Measurements from ENCODE around the gene PASD1.

The PASD1 gene

GRCh38 chrX:151634937-151635336, 71.5 kb downstream of the PASD1 start (continued):
- TF ChIP-seq ZBTB11 (tag by site-specific recombination; conservative IDR thresholded peaks at IDR 0.05; ENCODE audit: low read depth) = no peak
- no peak for TF ChIP-seq ZNF341 (tag by site-specific recombination; IDR thresholded peaks at IDR 0.05; ENCODE audit: low read depth)
- TF ChIP-seq KLF16 (tag by site-specific recombination; IDR thresholded peaks at IDR 0.05) = no peak
- no peak for TF ChIP-seq KLF7 (tag by site-specific recombination; IDR thresholded peaks at IDR 0.05; ENCODE audit: borderline replicate concordance)
- TF ChIP-seq ZNF624 (tag by site-specific recombination; IDR thresholded peaks at IDR 0.05) = no peak
- no peak for TF ChIP-seq BCL6B (tag by site-specific recombination; IDR thresholded peaks at IDR 0.05)
- no peak for TF ChIP-seq ZNF518A (tag by site-specific recombination; conservative IDR thresholded peaks at IDR 0.05; ENCODE audit: low read depth)

- Histone ChIP-seq H3K36me3 (ENCODE audit: control insufficient read depth in 2 of 2, insufficient read depth in 1 of 2, low read length in 2 of 2) (no peaks in the 10 kb centered on the region), H3K27ac (ENCODE audit: extremely low read depth, low read depth, low read length) (no peak overlapping the region), H3K4me1 (ENCODE audit: control insufficient read depth, insufficient read depth, low read length) (no peaks in the 10 kb centered on the region), H3K4me3 (ENCODE audit: low read depth, low read length) (no peak overlapping the region), H3K9me3 (ENCODE audit: control insufficient read depth, insufficient read depth, low read depth, low read length) (no peaks in the 10 kb centered on the region)
- CTCF ChIA-PET = no interaction called here
- POLR2A ChIA-PET = no interaction called here
- TF ChIP-seq MEIS1 (CRISPR knock-in tag; IDR thresholded peaks at IDR 0.05; ENCODE audit: borderline replicate concordance) (no peak), KLF9 (tag by site-specific recombination; IDR thresholded peaks at IDR 0.05; ENCODE audit: low read depth) (no peak), ZNF518A (tag by site-specific recombination; conservative IDR thresholded peaks at IDR 0.05; ENCODE audit: low read depth) (no peak), ZBTB49 (tag by site-specific recombination; IDR thresholded peaks at IDR 0.05; ENCODE audit: low read depth) (no peak), ZNF2 (tag by site-specific recombination; IDR thresholded peaks at IDR 0.05) (no peak), ZNF302 (tag by site-specific recombination; IDR thresholded peaks at IDR 0.05; ENCODE audit: low read depth) (no peak), ZNF404 (tag by site-specific recombination; IDR thresholded peaks at IDR 0.05) (no peak), ZSCAN18 (tag by site-specific recombination; IDR thresholded peaks at IDR 0.05) (no peak), PRDM6 (tag by site-specific recombination; IDR thresholded peaks at IDR 0.05) (no peak)
Observed at GRCh38 chrX:151641564-151641963, 78.1 kb downstream of the PASD1 start.

Data from HEK293 (cell line).